ENCODE results near the gene AHDC1.

AHDC1 gene

GRCh38 chr1:27612718-27613117 lies 8.8 kb upstream of the AHDC1 start:
- DNase-seq (ENCODE audit: low read depth): no peak

- no peak for DNase-seq (ENCODE audit: low read depth)
These were observed 7.5 kb upstream of the AHDC1 start for GRCh38 chr1:27611450-27611849.

GRCh38 chr1:27609618-27610240 lies 5.8 kb upstream of the AHDC1 start:
- no peak for DNase-seq (ENCODE audit: low read depth)

GRCh38 chr1:27609210-27609555 lies 5.2 kb upstream of the AHDC1 start:
- DNase-seq (ENCODE audit: low read depth): no peak

- no peak for DNase-seq (ENCODE audit: low read depth)
These were observed 3.4 kb upstream of the AHDC1 start for GRCh38 chr1:27607239-27607804.

- no peak for DNase-seq (ENCODE audit: low read depth)
These were observed 2.8 kb upstream of the AHDC1 start for GRCh38 chr1:27606708-27607238.

- DNase-seq (ENCODE audit: low read depth): peak; percentile 47
These were observed 2.1 kb upstream of the AHDC1 start for GRCh38 chr1:27605796-27606707.

GRCh38 chr1:27605300-27605766 lies 1.4 kb upstream of the AHDC1 start:
- DNase-seq (ENCODE audit: low read depth): no peak

GRCh38 chr1:27604579-27605299 lies 795 bp upstream of the AHDC1 start:
- DNase-seq (ENCODE audit: low read depth): no peak

- DNase-seq (ENCODE audit: low read depth): no peak
These were observed 649 bp downstream of the AHDC1 start for GRCh38 chr1:27603309-27603680.

GRCh38 chr1:27602462-27603308 lies 1.3 kb downstream of the AHDC1 start:
- DNase-seq (ENCODE audit: low read depth): no peak

GRCh38 chr1:27601771-27602461 lies 2.0 kb downstream of the AHDC1 start:
- no peak for DNase-seq (ENCODE audit: low read depth)

- DNase-seq (ENCODE audit: low read depth): no peak
These were observed 2.6 kb downstream of the AHDC1 start for GRCh38 chr1:27601321-27601770.

GRCh38 chr1:27600498-27601175 lies 3.3 kb downstream of the AHDC1 start:
- no peak for DNase-seq (ENCODE audit: low read depth)

GRCh38 chr1:27599605-27600497 lies 4.1 kb downstream of the AHDC1 start:
- DNase-seq (ENCODE audit: low read depth): no peak

GRCh38 chr1:27598902-27599528 lies 4.9 kb downstream of the AHDC1 start:
- peak; percentile 26 for DNase-seq (ENCODE audit: low read depth)

- DNase-seq (ENCODE audit: low read depth): no peak
These were observed 5.7 kb downstream of the AHDC1 start for GRCh38 chr1:27598295-27598687.

GRCh38 chr1:27597516-27598294 lies 6.2 kb downstream of the AHDC1 start:
- DNase-seq (ENCODE audit: low read depth): no peak

Data from stimulated activated CD8-positive, alpha-beta memory T cell treated with anti-CD3 and anti-CD28 coated beads, Interleukin-12 subunit alpha, Interleukin-12 subunit beta, amount 100 ng/mL, for 1 hour (primary cell).